Neural progenitor cell (in vitro differentiated cells): Measurements from ENCODE around the gene PLEKHF1. TPM values are rescaled to one million over a fixed set of nuclear protein-coding genes. Genes with fewer than 3 reads are reported as not detected.
A peak's percentile ranks its signal among the peaks of the same experiment; 100 is the strongest.

ENCODE experiments used
- DNase-seq: peaks from one replicate; pipeline ENCODE4 v3.0.0-alpha.2; 2016; ENCODE audit warnings: low spot score
- H2AFZ ChIP-seq: fragments of 200-600 bp; sonication (generic); replicated peaks from 2 replicates; pipeline ENCODE4 v1.6.1; 2016; ENCODE audit warnings: antibody characterized with exemption
- H3F3A ChIP-seq: fragments of 200-600 bp; sonication (generic); 2 replicates; pipeline ENCODE4 v1.6.1; 2016; ENCODE audit warnings: antibody characterized with exemption, low read depth
- H3K27ac ChIP-seq: fragments of 200-600 bp; sonication (generic); 2 replicates; pipeline ENCODE4 v1.5.1; 2016; ENCODE audit warnings: mild to moderate bottlenecking
- H3K27me3 ChIP-seq: fragments of 200-600 bp; sonication (generic); 2 replicates; pipeline ENCODE4 v1.6.1; 2016; ENCODE audit warnings: mild to moderate bottlenecking, moderate library complexity
- H3K36me3 ChIP-seq: fragments of 200-600 bp; sonication (generic); 2 replicates; pipeline ENCODE4 v1.5.1; 2016
- H3K4me1 ChIP-seq: fragments of 200-600 bp; sonication (generic); 2 replicates; pipeline ENCODE4 v1.6.1; 2016; ENCODE audit warnings: mixed run types
- H3K4me2 ChIP-seq: fragments of 200-600 bp; sonication (generic); 2 replicates; pipeline ENCODE4 v1.6.1; 2016
- H3K4me3 ChIP-seq: fragments of 200-600 bp; sonication (generic); 2 replicates; pipeline ENCODE4 v1.5.1; 2016
- H3K79me2 ChIP-seq: fragments of 200-600 bp; sonication (generic); 2 replicates; pipeline ENCODE4 v1.6.1; 2016; ENCODE audit warnings: low read depth
- H3K9ac ChIP-seq: fragments of 200-600 bp; sonication (generic); 2 replicates; pipeline ENCODE4 v1.6.1; 2016
- H3K9me3 ChIP-seq: fragments of 200-600 bp; sonication (generic); 2 replicates; pipeline ENCODE4 v1.5.1; 2016; ENCODE audit warnings: low read depth
- H4K20me1 ChIP-seq: fragments of 200-600 bp; sonication (generic); 2 replicates; pipeline ENCODE4 v1.6.1; 2016; ENCODE audit warnings: low read depth
- H3K27ac Mint-ChIP-seq: 3 replicates; pipeline ENCODE4 v1.8.0; 2021; ENCODE audit warnings: mixed read lengths
- H3K27me3 Mint-ChIP-seq: 2 replicates; pipeline ENCODE4 v1.8.0; 2022; ENCODE audit warnings: low read depth, mild to moderate bottlenecking, inconsistent platforms, moderate library complexity, mixed read lengths; ENCODE audit not compliant: insufficient read depth
- H3K36me3 Mint-ChIP-seq: 3 replicates; pipeline ENCODE4 v1.8.0; 2021; ENCODE audit warnings: mixed read lengths
- H3K4me1 Mint-ChIP-seq: 3 replicates; pipeline ENCODE4 v1.8.0; 2021; ENCODE audit warnings: mixed read lengths
- H3K4me3 Mint-ChIP-seq: 3 replicates; pipeline ENCODE4 v1.8.0; 2021; ENCODE audit warnings: mild to moderate bottlenecking, moderate library complexity, mixed read lengths
- H3K9me3 Mint-ChIP-seq: 3 replicates; pipeline ENCODE4 v1.8.0; 2020; ENCODE audit warnings: mixed read lengths
- CTCF ChIP-seq: fragments of 200-600 bp; sonication (generic); IDR thresholded peaks from 2 replicates; pipeline ENCODE4 v1.5.1; 2017; ENCODE audit warnings: antibody characterized with exemption, mild to moderate bottlenecking
- EZH2 ChIP-seq: fragments of 200-600 bp; sonication (generic); IDR thresholded peaks from 2 replicates; pipeline ENCODE4 v1.6.1; 2017; ENCODE audit warnings: antibody characterized with exemption, mild to moderate bottlenecking, moderate library complexity
- EZH2phosphoT487 ChIP-seq: fragments of 200-600 bp; sonication (generic); IDR thresholded peaks from 2 replicates; pipeline ENCODE4 v1.6.1; 2017; ENCODE audit warnings: antibody characterized with exemption
- total RNA-seq: library from RNA; depleted of rRNA; stranded (reverse); fragments of >200 nt; gene quantifications from 2 replicates; pipeline ENCODE4 v1.2.3, GENCODE V29; 2015; ENCODE audit warnings: low replicate concordance

The PLEKHF1 gene
- total RNA-seq, 1 donor from 2014 or later, result 1.2 TPM

- no peak overlapping the region for H2AFZ ChIP-seq
- H3K36me3 Mint-ChIP-seq, result no peaks in the 10 kb centered on the region
- H3K27ac ChIP-seq, result no peak overlapping the region
- no peak overlapping the region for H3K4me3 Mint-ChIP-seq
- DNase-seq, result no peak
- no peaks in the 10 kb centered on the region for H3K36me3 ChIP-seq
- peak overlapping the region; percentile 57 for H3K27ac Mint-ChIP-seq
- peaks cover 10% of the 10 kb centered on the region for H3K27me3 Mint-ChIP-seq
- H3K4me3 ChIP-seq, result no peak overlapping the region
- H3K4me1 Mint-ChIP-seq, result peaks cover 8% of the 10 kb centered on the region
- no peaks in the 10 kb centered on the region for H4K20me1 ChIP-seq
- H3K9me3 ChIP-seq, result no peaks in the 10 kb centered on the region
- H3K79me2 ChIP-seq, result no peaks in the 10 kb centered on the region
- H3F3A ChIP-seq, result peaks cover 3% of the 10 kb centered on the region
- H3K27me3 ChIP-seq, result no peaks in the 10 kb centered on the region
- H3K9me3 Mint-ChIP-seq, result no peaks in the 10 kb centered on the region
- no peak for TF ChIP-seq CTCF
- no peak for TF ChIP-seq EZH2
- no peak for TF ChIP-seq EZH2phosphoT487
- H3K4me1 ChIP-seq, result no peaks in the 10 kb centered on the region
- no peak overlapping the region for H3K4me2 ChIP-seq
- no peak overlapping the region for H3K9ac ChIP-seq
These were observed 33.8 kb upstream of the PLEKHF1 start for GRCh38 chr19:29631450-29631849.

- Mint-ChIP-seq H3K27me3 (peaks cover 11% of the 10 kb centered on the region), H3K4me3 (no peak overlapping the region), H3K36me3 (no peaks in the 10 kb centered on the region), H3K4me1 (peaks cover 6% of the 10 kb centered on the region), H3K9me3 (no peaks in the 10 kb centered on the region), H3K27ac (no peak overlapping the region)
- Histone ChIP-seq H3K4me3 (no peak overlapping the region), H3K79me2 (no peaks in the 10 kb centered on the region), H3K27me3 (no peaks in the 10 kb centered on the region), H3F3A (no peaks in the 10 kb centered on the region), H3K27ac (no peak overlapping the region), H3K4me2 (no peak overlapping the region), H3K9ac (no peak overlapping the region), H4K20me1 (no peaks in the 10 kb centered on the region), H3K36me3 (no peaks in the 10 kb centered on the region), H3K9me3 (no peaks in the 10 kb centered on the region), H3K4me1 (no peaks in the 10 kb centered on the region), H2AFZ (no peak overlapping the region)
- TF ChIP-seq EZH2phosphoT487 (no peak), CTCF (no peak), EZH2 (no peak)
- DNase-seq, result no peak
These were observed 31.3 kb upstream of the PLEKHF1 start for GRCh38 chr19:29634002-29634401.

GRCh38 chr19:29634423-29635130 is 30.7 kb upstream of the PLEKHF1 start:
- Mint-ChIP-seq H3K36me3 (no peaks in the 10 kb centered on the region), H3K4me1 (peaks cover 6% of the 10 kb centered on the region), H3K27ac (peak overlapping the region; percentile 51), H3K4me3 (no peak overlapping the region), H3K27me3 (peaks cover 11% of the 10 kb centered on the region), H3K9me3 (no peaks in the 10 kb centered on the region)
- no peaks in the 10 kb centered on the region for H3K27me3 ChIP-seq
- no peak for TF ChIP-seq CTCF
- no peak for TF ChIP-seq EZH2
- no peak for TF ChIP-seq EZH2phosphoT487
- H2AFZ ChIP-seq, result no peak overlapping the region
- no peak overlapping the region for H3K9ac ChIP-seq
- H3K4me3 ChIP-seq, result no peak overlapping the region
- H3K9me3 ChIP-seq, result no peaks in the 10 kb centered on the region
- H3K79me2 ChIP-seq, result no peaks in the 10 kb centered on the region
- no peaks in the 10 kb centered on the region for H3K4me1 ChIP-seq
- H4K20me1 ChIP-seq, result no peaks in the 10 kb centered on the region
- no peak for DNase-seq
- no peaks in the 10 kb centered on the region for H3K36me3 ChIP-seq
- H3K27ac ChIP-seq, result no peak overlapping the region
- H3K4me2 ChIP-seq, result no peak overlapping the region
- H3F3A ChIP-seq, result no peaks in the 10 kb centered on the region
